ENCODE results near the gene INHBB.

The INHBB gene

DNA sequence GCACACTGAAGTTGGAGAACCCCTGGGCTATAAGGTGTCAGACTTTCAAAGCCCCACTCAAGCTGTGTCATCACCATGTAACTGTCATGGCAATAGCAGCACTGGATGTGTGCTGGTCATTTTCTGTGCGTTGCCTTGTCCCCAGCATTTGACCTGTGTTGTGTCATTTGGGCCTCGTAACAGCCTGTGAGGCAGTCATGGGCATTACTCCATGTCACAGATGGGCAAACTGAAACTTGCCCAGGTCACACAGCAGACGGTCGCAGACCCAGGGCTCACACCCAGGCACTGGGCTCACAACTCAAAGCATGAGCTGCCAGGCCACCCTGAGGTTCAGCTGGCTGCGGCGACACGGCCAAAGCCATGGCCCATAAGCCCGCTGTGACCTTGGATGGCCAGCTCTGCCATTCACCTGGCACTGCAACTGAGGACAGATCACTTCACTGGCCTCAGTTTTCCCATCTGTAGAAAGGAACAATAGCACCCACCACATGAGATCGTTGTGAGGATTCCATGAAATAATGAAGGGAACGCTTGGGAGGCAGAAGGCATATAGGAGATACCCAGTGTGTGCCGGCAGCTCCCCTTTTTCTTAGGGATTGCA lies 36.7 kb downstream of the INHBB start:
- DNase-seq (ENCODE audit: low read depth in 1 of 2, low spot score in 1 of 2), result no peak
- no peak overlapping the region for H3K27ac ChIP-seq (replicated peaks)
- no peak overlapping the region for H3K4me3 ChIP-seq (replicated peaks; ENCODE audit: insufficient read depth, low read length)
- no peaks in the 10 kb centered on the region for H3K27me3 ChIP-seq (ENCODE audit: insufficient read depth, poor library complexity, severe bottlenecking)
- TF ChIP-seq, protein P1, sequence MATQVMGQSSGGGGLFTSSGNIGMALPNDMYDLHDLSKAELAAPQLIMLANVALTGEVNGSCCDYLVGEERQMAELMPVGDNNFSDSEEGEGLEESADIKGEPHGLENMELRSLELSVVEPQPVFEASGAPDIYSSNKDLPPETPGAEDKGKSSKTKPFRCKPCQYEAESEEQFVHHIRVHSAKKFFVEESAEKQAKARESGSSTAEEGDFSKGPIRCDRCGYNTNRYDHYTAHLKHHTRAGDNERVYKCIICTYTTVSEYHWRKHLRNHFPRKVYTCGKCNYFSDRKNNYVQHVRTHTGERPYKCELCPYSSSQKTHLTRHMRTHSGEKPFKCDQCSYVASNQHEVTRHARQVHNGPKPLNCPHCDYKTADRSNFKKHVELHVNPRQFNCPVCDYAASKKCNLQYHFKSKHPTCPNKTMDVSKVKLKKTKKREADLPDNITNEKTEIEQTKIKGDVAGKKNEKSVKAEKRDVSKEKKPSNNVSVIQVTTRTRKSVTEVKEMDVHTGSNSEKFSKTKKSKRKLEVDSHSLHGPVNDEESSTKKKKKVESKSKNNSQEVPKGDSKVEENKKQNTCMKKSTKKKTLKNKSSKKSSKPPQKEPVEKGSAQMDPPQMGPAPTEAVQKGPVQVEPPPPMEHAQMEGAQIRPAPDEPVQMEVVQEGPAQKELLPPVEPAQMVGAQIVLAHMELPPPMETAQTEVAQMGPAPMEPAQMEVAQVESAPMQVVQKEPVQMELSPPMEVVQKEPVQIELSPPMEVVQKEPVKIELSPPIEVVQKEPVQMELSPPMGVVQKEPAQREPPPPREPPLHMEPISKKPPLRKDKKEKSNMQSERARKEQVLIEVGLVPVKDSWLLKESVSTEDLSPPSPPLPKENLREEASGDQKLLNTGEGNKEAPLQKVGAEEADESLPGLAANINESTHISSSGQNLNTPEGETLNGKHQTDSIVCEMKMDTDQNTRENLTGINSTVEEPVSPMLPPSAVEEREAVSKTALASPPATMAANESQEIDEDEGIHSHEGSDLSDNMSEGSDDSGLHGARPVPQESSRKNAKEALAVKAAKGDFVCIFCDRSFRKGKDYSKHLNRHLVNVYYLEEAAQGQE (IDR thresholded peaks at IDR 0.05; ENCODE audit: insufficient replicate concordance, low read depth), result no peak
- TF ChIP-seq, protein P2, sequence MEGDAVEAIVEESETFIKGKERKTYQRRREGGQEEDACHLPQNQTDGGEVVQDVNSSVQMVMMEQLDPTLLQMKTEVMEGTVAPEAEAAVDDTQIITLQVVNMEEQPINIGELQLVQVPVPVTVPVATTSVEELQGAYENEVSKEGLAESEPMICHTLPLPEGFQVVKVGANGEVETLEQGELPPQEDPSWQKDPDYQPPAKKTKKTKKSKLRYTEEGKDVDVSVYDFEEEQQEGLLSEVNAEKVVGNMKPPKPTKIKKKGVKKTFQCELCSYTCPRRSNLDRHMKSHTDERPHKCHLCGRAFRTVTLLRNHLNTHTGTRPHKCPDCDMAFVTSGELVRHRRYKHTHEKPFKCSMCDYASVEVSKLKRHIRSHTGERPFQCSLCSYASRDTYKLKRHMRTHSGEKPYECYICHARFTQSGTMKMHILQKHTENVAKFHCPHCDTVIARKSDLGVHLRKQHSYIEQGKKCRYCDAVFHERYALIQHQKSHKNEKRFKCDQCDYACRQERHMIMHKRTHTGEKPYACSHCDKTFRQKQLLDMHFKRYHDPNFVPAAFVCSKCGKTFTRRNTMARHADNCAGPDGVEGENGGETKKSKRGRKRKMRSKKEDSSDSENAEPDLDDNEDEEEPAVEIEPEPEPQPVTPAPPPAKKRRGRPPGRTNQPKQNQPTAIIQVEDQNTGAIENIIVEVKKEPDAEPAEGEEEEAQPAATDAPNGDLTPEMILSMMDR (IDR thresholded peaks at IDR 0.05; ENCODE audit: insufficient read depth, low read length), result no peak
- no peak for TF ChIP-seq GABPA (IDR thresholded peaks at IDR 0.05; ENCODE audit: low read depth)
- TF ChIP-seq SPI1 (IDR thresholded peaks at IDR 0.05; ENCODE audit: borderline replicate concordance, low read depth), result no peak
- no peak for TF ChIP-seq POLR2AphosphoS5 (IDR thresholded peaks at IDR 0.05; ENCODE audit: low read depth)

DNA sequence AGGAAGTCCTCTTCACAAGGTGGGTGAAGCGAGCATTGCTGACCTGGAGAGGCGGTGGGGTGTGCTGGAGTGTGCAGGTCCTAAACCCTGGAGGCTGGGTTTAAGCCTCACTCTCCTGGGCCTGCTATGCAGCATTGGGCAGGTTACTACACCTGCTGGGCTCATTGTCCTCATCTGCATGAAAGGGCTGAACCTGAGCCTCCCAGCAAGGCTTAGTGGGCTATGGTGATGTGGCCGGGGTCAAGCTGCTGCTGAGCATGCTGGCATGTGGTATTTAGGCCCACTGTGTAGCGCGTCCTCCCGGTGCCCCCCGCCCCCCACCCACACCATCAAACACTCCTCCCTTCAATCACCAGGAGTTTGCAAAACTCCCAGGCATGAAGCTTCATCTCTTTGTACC lies 37.3 kb downstream of the INHBB start:
- TF ChIP-seq SPI1 (IDR thresholded peaks at IDR 0.05; ENCODE audit: borderline replicate concordance, low read depth) (no peak), GABPA (IDR thresholded peaks at IDR 0.05; ENCODE audit: low read depth) (no peak), POLR2AphosphoS5 (IDR thresholded peaks at IDR 0.05; ENCODE audit: low read depth) (no peak)
- TF ChIP-seq, protein P2 (IDR thresholded peaks at IDR 0.05; ENCODE audit: insufficient read depth, low read length), result no peak
- TF ChIP-seq, protein P1 (IDR thresholded peaks at IDR 0.05; ENCODE audit: insufficient replicate concordance, low read depth), result no peak
- no peak for DNase-seq (ENCODE audit: low read depth in 1 of 2, low spot score in 1 of 2)
- Histone ChIP-seq H3K27me3 (ENCODE audit: insufficient read depth, poor library complexity, severe bottlenecking) (no peaks in the 10 kb centered on the region), H3K4me3 (replicated peaks; ENCODE audit: insufficient read depth, low read length) (no peak overlapping the region), H3K27ac (replicated peaks) (no peak overlapping the region)

DNA sequence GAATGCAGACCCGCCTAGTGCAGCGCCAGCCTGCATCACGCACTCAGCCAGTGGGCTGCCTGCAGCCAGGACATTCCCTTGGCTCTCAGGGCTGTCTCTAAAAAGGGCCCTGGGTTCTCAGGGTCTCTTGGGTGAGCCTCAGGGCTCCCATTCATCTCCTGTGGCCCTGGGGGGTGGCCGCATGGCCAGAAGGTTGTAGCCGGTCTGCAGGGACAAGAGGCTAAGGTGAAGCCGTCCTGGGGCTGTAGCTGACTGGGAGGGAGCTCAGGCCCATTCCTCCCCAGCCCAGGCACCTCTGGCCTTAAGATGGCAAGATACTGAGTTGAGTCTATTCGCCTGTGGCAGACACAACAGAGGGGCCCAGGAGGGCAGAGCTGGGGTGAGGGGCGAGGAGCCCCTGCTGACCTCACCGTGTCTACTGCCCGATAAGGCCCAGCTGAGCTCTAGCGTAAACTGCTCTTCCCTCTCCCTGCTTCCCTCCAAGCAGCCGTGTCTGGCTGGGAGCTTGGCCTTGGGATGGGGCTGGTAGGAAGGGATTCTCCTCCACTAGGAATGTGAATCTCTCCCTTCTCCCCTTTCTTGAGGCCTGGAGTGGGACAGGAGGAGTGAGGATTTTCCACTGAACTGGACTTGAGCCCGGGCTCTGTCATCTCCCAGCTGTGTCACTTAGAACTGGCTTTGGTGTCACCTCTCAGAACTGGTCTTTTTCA lies 37.9 kb downstream of the INHBB start:
- H3K27me3 ChIP-seq (ENCODE audit: insufficient read depth, poor library complexity, severe bottlenecking), result no peaks in the 10 kb centered on the region
- H3K27ac ChIP-seq (replicated peaks), result no peak overlapping the region
- no peak overlapping the region for H3K4me3 ChIP-seq (replicated peaks; ENCODE audit: insufficient read depth, low read length)
- no peak for DNase-seq (ENCODE audit: low read depth in 1 of 2, low spot score in 1 of 2)
- TF ChIP-seq GABPA (IDR thresholded peaks at IDR 0.05; ENCODE audit: low read depth) (no peak), SPI1 (IDR thresholded peaks at IDR 0.05; ENCODE audit: borderline replicate concordance, low read depth) (no peak), POLR2AphosphoS5 (IDR thresholded peaks at IDR 0.05; ENCODE audit: low read depth) (no peak)
- TF ChIP-seq, protein P2 (IDR thresholded peaks at IDR 0.05; ENCODE audit: insufficient read depth, low read length), result no peak
- TF ChIP-seq, protein P1 (IDR thresholded peaks at IDR 0.05; ENCODE audit: insufficient replicate concordance, low read depth), result no peak
